Breast epithelium (tissue), 3 donors: ENCODE data around the gene LEFTY2.

Experiments
- POLR2A ChIP-seq: fragments of 450-650 bp; IDR thresholded peaks from one replicate; pipeline ENCODE4 v1.6.1; 2016; ENCODE audit warnings: antibody characterized with exemption, mild to moderate bottlenecking, moderate library complexity
- TF ChIP-seq, protein P1 (sequence below), 3 donors: fragments of 450-650 bp; IDR thresholded peaks; one replicate each; pipeline ENCODE4 v1.5.1; 2016 to 2017; ENCODE audit warnings: antibody characterized with exemption in 3 of 3, mild to moderate bottlenecking in 3 of 3, moderate library complexity in 3 of 3

DNA sequence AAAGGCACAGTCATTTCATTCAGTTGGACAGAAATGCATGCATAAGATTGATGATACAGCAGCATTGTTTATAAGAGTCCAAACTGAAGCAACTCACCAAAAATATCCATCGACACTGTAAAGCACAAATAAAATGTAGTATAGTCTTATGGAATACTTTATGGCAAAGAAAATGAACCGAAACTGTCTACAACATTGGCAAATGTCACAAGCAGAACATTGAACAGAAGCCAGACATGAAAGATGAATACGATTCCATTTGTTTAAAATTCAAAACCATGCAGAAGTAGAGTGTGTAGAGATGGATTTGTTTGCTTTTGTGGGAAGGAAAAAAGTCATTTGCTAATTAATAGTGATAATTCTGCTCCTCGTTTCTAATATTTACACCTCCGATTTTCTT lies 44.5 kb downstream of the LEFTY2 start:
- TF ChIP-seq, protein P1, sequence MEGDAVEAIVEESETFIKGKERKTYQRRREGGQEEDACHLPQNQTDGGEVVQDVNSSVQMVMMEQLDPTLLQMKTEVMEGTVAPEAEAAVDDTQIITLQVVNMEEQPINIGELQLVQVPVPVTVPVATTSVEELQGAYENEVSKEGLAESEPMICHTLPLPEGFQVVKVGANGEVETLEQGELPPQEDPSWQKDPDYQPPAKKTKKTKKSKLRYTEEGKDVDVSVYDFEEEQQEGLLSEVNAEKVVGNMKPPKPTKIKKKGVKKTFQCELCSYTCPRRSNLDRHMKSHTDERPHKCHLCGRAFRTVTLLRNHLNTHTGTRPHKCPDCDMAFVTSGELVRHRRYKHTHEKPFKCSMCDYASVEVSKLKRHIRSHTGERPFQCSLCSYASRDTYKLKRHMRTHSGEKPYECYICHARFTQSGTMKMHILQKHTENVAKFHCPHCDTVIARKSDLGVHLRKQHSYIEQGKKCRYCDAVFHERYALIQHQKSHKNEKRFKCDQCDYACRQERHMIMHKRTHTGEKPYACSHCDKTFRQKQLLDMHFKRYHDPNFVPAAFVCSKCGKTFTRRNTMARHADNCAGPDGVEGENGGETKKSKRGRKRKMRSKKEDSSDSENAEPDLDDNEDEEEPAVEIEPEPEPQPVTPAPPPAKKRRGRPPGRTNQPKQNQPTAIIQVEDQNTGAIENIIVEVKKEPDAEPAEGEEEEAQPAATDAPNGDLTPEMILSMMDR (IDR thresholded peaks at IDR 0.05): no peak
- no peak for TF ChIP-seq POLR2A
